HEK293T (cell line): ENCODE data around the gene MBOAT2.
A peak's percentile ranks its signal among the peaks of the same experiment; 100 is the strongest.

Source experiments
- BHLHE40 ChIP-seq: fragments of 450-650 bp; IDR thresholded peaks from 2 replicates; pipeline ENCODE4 v1.6.1; 2016; ENCODE audit warnings: mild to moderate bottlenecking, moderate library complexity, borderline replicate concordance
- FOXK2 ChIP-seq: fragments of 450-650 bp; IDR thresholded peaks from 2 replicates; pipeline ENCODE4 v1.6.1; 2016; ENCODE audit warnings: mild to moderate bottlenecking
- PKNOX1 ChIP-seq: fragments of 450-650 bp; IDR thresholded peaks from 2 replicates; pipeline ENCODE4 v1.6.1; 2016
- SP1 ChIP-seq: fragments of 450-650 bp; IDR thresholded peaks from 2 replicates; pipeline ENCODE4 v1.6.1; 2017

GRCh38 chr2:8934338-8934737 is 69.1 kb downstream of the MBOAT2 start:
- no peak for TF ChIP-seq FOXK2
- no peak for TF ChIP-seq SP1
- TF ChIP-seq PKNOX1 = peak; percentile 29; the same call in 1 of the 2 replicates
- TF ChIP-seq BHLHE40 = no peak
